ENCODE data around the gene ADGRV1. TPM values are rescaled to one million over a fixed set of nuclear protein-coding genes. Genes with fewer than 3 reads are reported as not detected.

ADGRV1 gene
- total RNA-seq, 1 experiment from 2014 or later: 6.8 TPM

GRCh38 chr5:90739567-90739966 is 181.0 kb downstream of the ADGRV1 start:
- intact Hi-C loops (cut with micrococcal nuclease; ENCODE audit: unreplicated experiment): no loop called here
- TF ChIP-seq EZH2 (IDR thresholded peaks at IDR 0.05; ENCODE audit: borderline replicate concordance, low read depth, low read length, poor library complexity, severe bottlenecking): no peak
- no peak for TF ChIP-seq CTCF (conservative IDR thresholded peaks at IDR 0.05; ENCODE audit: low read depth, low read length)
- no TSS peak for BruUV-seq (replicated peaks)
- Histone ChIP-seq H3K4me3 (ENCODE audit: low read depth, low read length, poor library complexity, severe bottlenecking) (no peak overlapping the region), H3K27ac (ENCODE audit: low read depth, low read length, poor library complexity, severe bottlenecking) (no peak overlapping the region), H3K36me3 (ENCODE audit: insufficient read depth, low read length, poor library complexity, severe bottlenecking) (no peaks in the 10 kb centered on the region), H3K4me1 (ENCODE audit: insufficient read depth, low read length, poor library complexity, severe bottlenecking) (no peaks in the 10 kb centered on the region), H3K9me3 (ENCODE audit: low read depth, low read length, poor library complexity, severe bottlenecking) (no peaks in the 10 kb centered on the region), H3K27me3 (replicated peaks; ENCODE audit: insufficient read depth, low read depth, low read length, poor library complexity) (no peaks in the 10 kb centered on the region)
- ChIA-PET CTCF (no interaction called here), POLR2A (ENCODE audit: low non-redundant PET) (no interaction called here)
- no peak for DNase-seq (ENCODE audit: low spot score)

GRCh38 chr5:90740244-90740799 is 181.7 kb downstream of the ADGRV1 start:
- ChIA-PET POLR2A (ENCODE audit: low non-redundant PET) (no interaction called here), CTCF (no interaction called here)
- H3K4me3 ChIP-seq (ENCODE audit: low read depth, low read length, poor library complexity, severe bottlenecking): no peak overlapping the region
- H3K27me3 ChIP-seq (replicated peaks; ENCODE audit: insufficient read depth, low read depth, low read length, poor library complexity): no peaks in the 10 kb centered on the region
- no peak overlapping the region for H3K27ac ChIP-seq (ENCODE audit: low read depth, low read length, poor library complexity, severe bottlenecking)
- no peaks in the 10 kb centered on the region for H3K36me3 ChIP-seq (ENCODE audit: insufficient read depth, low read length, poor library complexity, severe bottlenecking)
- no peaks in the 10 kb centered on the region for H3K4me1 ChIP-seq (ENCODE audit: insufficient read depth, low read length, poor library complexity, severe bottlenecking)
- DNase-seq (ENCODE audit: low spot score): no peak
- BruUV-seq (replicated peaks): no TSS peak
- intact Hi-C loops (cut with micrococcal nuclease; ENCODE audit: unreplicated experiment): no loop called here
- no peaks in the 10 kb centered on the region for H3K9me3 ChIP-seq (ENCODE audit: low read depth, low read length, poor library complexity, severe bottlenecking)
- TF ChIP-seq EZH2 (IDR thresholded peaks at IDR 0.05; ENCODE audit: borderline replicate concordance, low read depth, low read length, poor library complexity, severe bottlenecking): no peak
- no peak for TF ChIP-seq CTCF (conservative IDR thresholded peaks at IDR 0.05; ENCODE audit: low read depth, low read length)

- intact Hi-C loops (cut with micrococcal nuclease; ENCODE audit: unreplicated experiment): no loop called here
- H3K9me3 ChIP-seq (ENCODE audit: low read depth, low read length, poor library complexity, severe bottlenecking): no peaks in the 10 kb centered on the region
- H3K4me3 ChIP-seq (ENCODE audit: low read depth, low read length, poor library complexity, severe bottlenecking): no peak overlapping the region
- no peaks in the 10 kb centered on the region for H3K4me1 ChIP-seq (ENCODE audit: insufficient read depth, low read length, poor library complexity, severe bottlenecking)
- DNase-seq (ENCODE audit: low spot score): no peak
- no peaks in the 10 kb centered on the region for H3K36me3 ChIP-seq (ENCODE audit: insufficient read depth, low read length, poor library complexity, severe bottlenecking)
- no peaks in the 10 kb centered on the region for H3K27me3 ChIP-seq (replicated peaks; ENCODE audit: insufficient read depth, low read depth, low read length, poor library complexity)
- CTCF ChIA-PET: no interaction called here
- TF ChIP-seq EZH2 (IDR thresholded peaks at IDR 0.05; ENCODE audit: borderline replicate concordance, low read depth, low read length, poor library complexity, severe bottlenecking): no peak
- no peak for TF ChIP-seq CTCF (conservative IDR thresholded peaks at IDR 0.05; ENCODE audit: low read depth, low read length)
- BruUV-seq (replicated peaks): no TSS peak
- no peak overlapping the region for H3K27ac ChIP-seq (ENCODE audit: low read depth, low read length, poor library complexity, severe bottlenecking)
- POLR2A ChIA-PET (ENCODE audit: low non-redundant PET): no interaction called here
Measured at GRCh38 chr5:90741022-90741564, 182.5 kb downstream of the ADGRV1 start.

Data from A673 (cell line).